Hematopoietic multipotent progenitor cell treated with erythropoietin and hydrocortisone succinate and interleukin-3 and kit ligand, for 8 days (in vitro differentiated cells): ENCODE results near the gene GPR55.
A peak's percentile ranks its signal among the peaks of the same experiment; 100 is the strongest.

Experiments
- DNase-seq: peaks from one replicate; pipeline ENCODE4 v3.0.0-alpha.2; 2015

GPR55 gene

GRCh38 chr2:230916218-230916617 is 8.8 kb downstream of the GPR55 start:
- no peak for DNase-seq

GRCh38 chr2:230915319-230915718 is 9.7 kb downstream of the GPR55 start:
- no peak for DNase-seq

GRCh38 chr2:230914886-230915285 is 10.2 kb downstream of the GPR55 start:
- DNase-seq: no peak

GRCh38 chr2:230913406-230914143 is 11.5 kb downstream of the GPR55 start:
- DNase-seq: peak; percentile 40

GRCh38 chr2:230912724-230913123 is 12.3 kb downstream of the GPR55 start:
- DNase-seq: no peak

- no peak for DNase-seq
Observed at GRCh38 chr2:230912046-230912445, 13.0 kb downstream of the GPR55 start.

GRCh38 chr2:230910546-230911177 is 14.4 kb downstream of the GPR55 start:
- DNase-seq: no peak

- no peak for DNase-seq
Observed at GRCh38 chr2:230909841-230910545, 15.0 kb downstream of the GPR55 start.

GRCh38 chr2:230908595-230909191 is 16.3 kb downstream of the GPR55 start:
- no peak for DNase-seq

GRCh38 chr2:230908092-230908594 is 16.9 kb downstream of the GPR55 start:
- DNase-seq: no peak

GRCh38 chr2:230907361-230908091 is 17.5 kb downstream of the GPR55 start:
- no peak for DNase-seq

- DNase-seq: no peak
Observed at GRCh38 chr2:230906471-230907230, 18.4 kb downstream of the GPR55 start.

- DNase-seq: no peak
Observed at GRCh38 chr2:230905448-230906421, 19.3 kb downstream of the GPR55 start.

GRCh38 chr2:230904856-230905447 is 20.1 kb downstream of the GPR55 start:
- no peak for DNase-seq

GRCh38 chr2:230903231-230904150 is 21.6 kb downstream of the GPR55 start:
- no peak for DNase-seq

- DNase-seq: peak; percentile 49
Observed at GRCh38 chr2:230902180-230902899, 22.7 kb downstream of the GPR55 start.

GRCh38 chr2:230901006-230901405 is 24.0 kb downstream of the GPR55 start:
- no peak for DNase-seq

- DNase-seq: no peak
Observed at GRCh38 chr2:230900336-230900995, 24.6 kb downstream of the GPR55 start.
